WTC11 (cell line): ENCODE measurements around the gene NAALADL2. TPM values are rescaled to one million over a fixed set of nuclear protein-coding genes. Genes with fewer than 3 reads are reported as not detected.
"Not testable (repeated sequence)": the region's sequence is repeated elsewhere in the genome, so short reads cannot be mapped to it uniquely, and the experiment has no call there.

Source experiments
- ATAC-seq: fragments of 200-7000 bp; cut with Tn5 transposase; 2 replicates; pipeline ENCODE4 v1.10.0; 2021; ENCODE audit warnings: mild to moderate bottlenecking, moderate library complexity
- CTCF ChIA-PET: fragments of 300-600 bp; sonication (Branson Sonifier 250); formaldehyde crosslinking; loops from one replicate; lab custom pipeline; 2021; ENCODE audit warnings: antibody characterized with exemption; lab: Charles Lee
- POLR2A ChIA-PET: fragments of 350-600 bp; sonication (Branson Sonifier 250); formaldehyde crosslinking; loops from one replicate; lab custom pipeline; 2021; ENCODE audit warnings: antibody characterized with exemption; lab: Charles Lee
- DNase-seq: peaks from one replicate; pipeline ENCODE4 v3.0.0; 2021; ENCODE audit warnings: low spot score
- H3K27ac Mint-ChIP-seq: 2 replicates; pipeline ENCODE4 v1.8.0; 2021; ENCODE audit warnings: mixed read lengths
- H3K27me3 Mint-ChIP-seq: 2 replicates; pipeline ENCODE4 v1.8.0; 2021; ENCODE audit warnings: low read depth, mild to moderate bottlenecking, moderate library complexity, mixed read lengths
- H3K36me3 Mint-ChIP-seq: 2 replicates; pipeline ENCODE4 v1.8.0; 2021; ENCODE audit warnings: mixed read lengths
- H3K4me1 Mint-ChIP-seq: 2 replicates; pipeline ENCODE4 v1.8.0; 2022; ENCODE audit warnings: mixed read lengths
- H3K4me3 Mint-ChIP-seq: 2 replicates; pipeline ENCODE4 v1.8.0; 2021; ENCODE audit warnings: mild to moderate bottlenecking, moderate library complexity, mixed read lengths
- H3K9me3 Mint-ChIP-seq: 2 replicates; pipeline ENCODE4 v1.8.0; 2021; ENCODE audit warnings: mixed read lengths
- IRF2 ChIP-seq: sonication (generic); formaldehyde crosslinking; IDR thresholded peaks from 2 replicates; pipeline ENCODE4 v1.8.0; 2022; ENCODE audit warnings: low read depth, missing genetic modification reagents, borderline replicate concordance
- KAT7 ChIP-seq: sonication (generic); formaldehyde crosslinking; IDR thresholded peaks from 2 replicates; pipeline ENCODE4 v1.8.1; 2023; ENCODE audit warnings: missing genetic modification reagents, mild to moderate bottlenecking, borderline replicate concordance
- NFATC4 ChIP-seq: fragments of 250-450 bp; sonication (Bioruptor Pico); IDR thresholded peaks from 2 replicates; pipeline ENCODE4 v1.9.0; 2021; ENCODE audit warnings: mild to moderate bottlenecking
- NFYB ChIP-seq: sonication (generic); formaldehyde crosslinking; conservative IDR thresholded peaks from 2 replicates; pipeline ENCODE4 v1.8.0; 2022; ENCODE audit warnings: low read depth, missing genetic modification reagents
- NR1H2 ChIP-seq: sonication (generic); formaldehyde crosslinking; IDR thresholded peaks from 2 replicates; pipeline ENCODE4 v1.9.0; 2021; ENCODE audit warnings: mild to moderate bottlenecking, moderate library complexity, missing genetic modification reagents
- RORB ChIP-seq: fragments of 250-450 bp; sonication (Bioruptor Pico); IDR thresholded peaks from 2 replicates; pipeline ENCODE4 v1.9.0; 2021; ENCODE audit warnings: mild to moderate bottlenecking
- TEAD4 ChIP-seq: sonication (generic); formaldehyde crosslinking; IDR thresholded peaks from 2 replicates; pipeline ENCODE4 v1.8.0; 2022; ENCODE audit warnings: mild to moderate bottlenecking, missing genetic modification reagents
- TP53 ChIP-seq: sonication (generic); formaldehyde crosslinking; IDR thresholded peaks from 2 replicates; pipeline ENCODE4 v1.8.1; 2023; ENCODE audit warnings: mild to moderate bottlenecking, missing genetic modification reagents
- ZBTB21 ChIP-seq: sonication (generic); formaldehyde crosslinking; IDR thresholded peaks from 2 replicates; pipeline ENCODE4 v1.8.1; 2023; ENCODE audit warnings: mild to moderate bottlenecking, missing genetic modification reagents, borderline replicate concordance
- ZNF121 ChIP-seq: sonication (generic); formaldehyde crosslinking; IDR thresholded peaks from 2 replicates; pipeline ENCODE4 v1.8.0; 2023; ENCODE audit warnings: missing genetic modification reagents
- ZNF416 ChIP-seq: fragments of 250-450 bp; sonication (Bioruptor Pico); IDR thresholded peaks from 2 replicates; pipeline ENCODE4 v1.9.0; 2021; ENCODE audit warnings: mild to moderate bottlenecking, inconsistent platforms
- total RNA-seq: library from RNA; stranded (reverse); gene quantifications from 3 replicates; pipeline ENCODE4 v1.2.3, GENCODE V29; 2021
- TF ChIP-seq, protein P1 (sequence below): sonication (generic); formaldehyde crosslinking; IDR thresholded peaks from 2 replicates; pipeline ENCODE4 v1.8.0; 2023; ENCODE audit warnings: missing genetic modification reagents, mild to moderate bottlenecking, borderline replicate concordance
- TF ChIP-seq, protein P2 (sequence below): sonication (generic); formaldehyde crosslinking; IDR thresholded peaks from 2 replicates; pipeline ENCODE4 v1.8.1; 2023; ENCODE audit warnings: mild to moderate bottlenecking, missing genetic modification reagents
- TF ChIP-seq, protein P3 (sequence below): sonication (generic); formaldehyde crosslinking; IDR thresholded peaks from 2 replicates; pipeline ENCODE4 v1.8.1; 2022; ENCODE audit warnings: low read depth, mild to moderate bottlenecking, moderate library complexity, missing genetic modification reagents, borderline replicate concordance
- TF ChIP-seq, protein P4 (sequence below): sonication (generic); formaldehyde crosslinking; conservative IDR thresholded peaks from 2 replicates; pipeline ENCODE4 v1.8.1; 2022; ENCODE audit warnings: mild to moderate bottlenecking, missing genetic modification reagents
- TF ChIP-seq, protein P5 (sequence below): sonication (generic); formaldehyde crosslinking; IDR thresholded peaks from 2 replicates; pipeline ENCODE4 v1.8.1; 2023; ENCODE audit warnings: mild to moderate bottlenecking, missing genetic modification reagents
- TF ChIP-seq, protein P6 (sequence below): sonication (generic); formaldehyde crosslinking; IDR thresholded peaks from 2 replicates; pipeline ENCODE4 v1.8.1; 2022; ENCODE audit warnings: mild to moderate bottlenecking, missing genetic modification reagents, moderate library complexity, borderline replicate concordance

Gene NAALADL2
- total RNA-seq, 1 experiment from 2014 or later, result 1.2 TPM

DNA sequence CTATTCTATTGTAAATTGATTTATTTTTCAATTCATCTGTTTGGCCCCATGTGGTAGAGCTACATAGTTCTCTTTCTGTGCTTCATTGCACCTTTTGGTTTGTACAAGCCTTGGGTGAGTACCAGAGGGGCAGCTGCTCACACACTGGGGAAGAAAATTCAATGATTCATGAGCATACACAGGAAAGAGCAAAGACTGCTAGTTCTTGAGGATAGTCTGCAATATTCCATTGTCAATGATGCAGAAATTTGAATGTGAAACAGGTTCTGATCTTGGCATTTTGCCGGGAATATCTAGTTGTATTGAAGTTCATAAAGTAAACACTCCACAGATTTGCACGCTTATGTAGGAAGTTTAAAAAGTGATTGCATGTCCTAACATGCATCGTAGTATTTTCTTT is 304.6 kb downstream of the NAALADL2 start:
- CTCF ChIA-PET, result no interaction called here
- no peaks in the 10 kb centered on the region for H3K36me3 Mint-ChIP-seq
- POLR2A ChIA-PET, result no interaction called here
- H3K27ac Mint-ChIP-seq, result 0 out of 2 replicates have a peak overlapping the region, but pooled peaks have one; percentile 38
- no peak overlapping the region for H3K4me3 Mint-ChIP-seq
- no peaks in the 10 kb centered on the region for H3K4me1 Mint-ChIP-seq
- ATAC-seq (no peak), DNase-seq (no peak)
- no peaks in the 10 kb centered on the region for H3K9me3 Mint-ChIP-seq
- TF ChIP-seq, protein P1, sequence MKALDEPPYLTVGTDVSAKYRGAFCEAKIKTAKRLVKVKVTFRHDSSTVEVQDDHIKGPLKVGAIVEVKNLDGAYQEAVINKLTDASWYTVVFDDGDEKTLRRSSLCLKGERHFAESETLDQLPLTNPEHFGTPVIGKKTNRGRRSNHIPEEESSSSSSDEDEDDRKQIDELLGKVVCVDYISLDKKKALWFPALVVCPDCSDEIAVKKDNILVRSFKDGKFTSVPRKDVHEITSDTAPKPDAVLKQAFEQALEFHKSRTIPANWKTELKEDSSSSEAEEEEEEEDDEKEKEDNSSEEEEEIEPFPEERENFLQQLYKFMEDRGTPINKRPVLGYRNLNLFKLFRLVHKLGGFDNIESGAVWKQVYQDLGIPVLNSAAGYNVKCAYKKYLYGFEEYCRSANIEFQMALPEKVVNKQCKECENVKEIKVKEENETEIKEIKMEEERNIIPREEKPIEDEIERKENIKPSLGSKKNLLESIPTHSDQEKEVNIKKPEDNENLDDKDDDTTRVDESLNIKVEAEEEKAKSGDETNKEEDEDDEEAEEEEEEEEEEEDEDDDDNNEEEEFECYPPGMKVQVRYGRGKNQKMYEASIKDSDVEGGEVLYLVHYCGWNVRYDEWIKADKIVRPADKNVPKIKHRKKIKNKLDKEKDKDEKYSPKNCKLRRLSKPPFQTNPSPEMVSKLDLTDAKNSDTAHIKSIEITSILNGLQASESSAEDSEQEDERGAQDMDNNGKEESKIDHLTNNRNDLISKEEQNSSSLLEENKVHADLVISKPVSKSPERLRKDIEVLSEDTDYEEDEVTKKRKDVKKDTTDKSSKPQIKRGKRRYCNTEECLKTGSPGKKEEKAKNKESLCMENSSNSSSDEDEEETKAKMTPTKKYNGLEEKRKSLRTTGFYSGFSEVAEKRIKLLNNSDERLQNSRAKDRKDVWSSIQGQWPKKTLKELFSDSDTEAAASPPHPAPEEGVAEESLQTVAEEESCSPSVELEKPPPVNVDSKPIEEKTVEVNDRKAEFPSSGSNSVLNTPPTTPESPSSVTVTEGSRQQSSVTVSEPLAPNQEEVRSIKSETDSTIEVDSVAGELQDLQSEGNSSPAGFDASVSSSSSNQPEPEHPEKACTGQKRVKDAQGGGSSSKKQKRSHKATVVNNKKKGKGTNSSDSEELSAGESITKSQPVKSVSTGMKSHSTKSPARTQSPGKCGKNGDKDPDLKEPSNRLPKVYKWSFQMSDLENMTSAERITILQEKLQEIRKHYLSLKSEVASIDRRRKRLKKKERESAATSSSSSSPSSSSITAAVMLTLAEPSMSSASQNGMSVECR (CRISPR knock-in tag), result no peak
- H3K27me3 Mint-ChIP-seq, result no peaks in the 10 kb centered on the region

DNA sequence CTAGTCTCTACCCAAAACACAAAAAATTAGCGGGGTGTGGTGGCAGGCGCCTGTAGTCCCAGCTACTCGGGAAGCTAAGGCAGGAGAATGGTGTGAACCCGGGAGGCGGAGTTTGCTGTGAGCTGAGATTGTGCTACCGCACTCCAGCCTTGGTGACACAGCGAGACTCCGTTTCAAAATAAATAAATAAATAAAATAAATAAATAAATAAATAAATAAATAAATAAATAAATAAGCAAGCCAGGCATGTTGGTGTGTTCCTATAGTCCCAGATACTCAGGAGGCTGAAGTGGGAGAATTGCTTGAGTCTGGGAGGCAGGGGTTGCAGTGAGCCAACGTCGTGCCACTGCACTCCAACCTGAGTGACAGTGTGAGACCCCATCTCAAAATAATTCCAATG is 314.0 kb downstream of the NAALADL2 start:
- H3K4me3 Mint-ChIP-seq, CTCF ChIA-PET, H3K36me3 Mint-ChIP-seq, POLR2A ChIA-PET, DNase-seq, H3K27me3 Mint-ChIP-seq, H3K9me3 Mint-ChIP-seq, ATAC-seq, H3K4me1 Mint-ChIP-seq, H3K27ac Mint-ChIP-seq: not testable (repeated sequence)

DNA sequence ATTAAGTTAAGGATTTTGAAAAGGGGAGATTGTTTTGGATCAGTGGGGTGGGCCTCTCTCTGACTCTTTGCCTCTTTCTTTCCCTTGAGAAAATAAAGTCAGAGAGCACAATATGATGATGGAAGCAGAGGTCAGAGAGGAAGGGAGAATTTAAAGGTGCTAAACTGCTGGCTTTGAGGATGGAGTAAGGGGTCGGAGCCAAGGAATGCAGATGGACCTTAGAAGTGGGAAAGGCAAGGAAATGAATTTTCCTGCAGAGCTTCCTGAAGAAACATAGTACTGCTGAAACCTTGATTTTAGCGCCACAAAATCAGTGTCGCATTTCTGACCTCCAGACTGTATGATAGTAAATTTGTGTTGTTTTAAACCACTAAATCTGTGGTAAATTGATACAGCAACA is 317.4 kb downstream of the NAALADL2 start:
- Mint-ChIP-seq H3K4me3 (no peak overlapping the region), H3K4me1 (peaks cover 8% of the 10 kb centered on the region), H3K27ac (no peak overlapping the region), H3K9me3 (no peaks in the 10 kb centered on the region), H3K27me3 (no peaks in the 10 kb centered on the region), H3K36me3 (no peaks in the 10 kb centered on the region)
- DNase-seq (no peak), ATAC-seq (no peak)
- ChIA-PET CTCF (interaction anchor here (1.2 kb wide), 1 partner anchor 12 kb away, joined by 3 read pairs; no protein-coding TSS in a partner anchor), POLR2A (no interaction called here)
- TF ChIP-seq, protein P2, sequence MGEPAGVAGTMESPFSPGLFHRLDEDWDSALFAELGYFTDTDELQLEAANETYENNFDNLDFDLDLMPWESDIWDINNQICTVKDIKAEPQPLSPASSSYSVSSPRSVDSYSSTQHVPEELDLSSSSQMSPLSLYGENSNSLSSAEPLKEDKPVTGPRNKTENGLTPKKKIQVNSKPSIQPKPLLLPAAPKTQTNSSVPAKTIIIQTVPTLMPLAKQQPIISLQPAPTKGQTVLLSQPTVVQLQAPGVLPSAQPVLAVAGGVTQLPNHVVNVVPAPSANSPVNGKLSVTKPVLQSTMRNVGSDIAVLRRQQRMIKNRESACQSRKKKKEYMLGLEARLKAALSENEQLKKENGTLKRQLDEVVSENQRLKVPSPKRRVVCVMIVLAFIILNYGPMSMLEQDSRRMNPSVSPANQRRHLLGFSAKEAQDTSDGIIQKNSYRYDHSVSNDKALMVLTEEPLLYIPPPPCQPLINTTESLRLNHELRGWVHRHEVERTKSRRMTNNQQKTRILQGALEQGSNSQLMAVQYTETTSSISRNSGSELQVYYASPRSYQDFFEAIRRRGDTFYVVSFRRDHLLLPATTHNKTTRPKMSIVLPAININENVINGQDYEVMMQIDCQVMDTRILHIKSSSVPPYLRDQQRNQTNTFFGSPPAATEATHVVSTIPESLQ (CRISPR knock-in tag), result no peak
- TF ChIP-seq IRF2 (CRISPR knock-in tag) (no peak), RORB (CRISPR knock-in tag) (no peak), NR1H2 (no peak), TP53 (CRISPR knock-in tag) (no peak), ZNF121 (CRISPR knock-in tag) (no peak), KAT7 (CRISPR knock-in tag) (no peak), NFATC4 (CRISPR knock-in tag) (no peak), ZBTB21 (CRISPR knock-in tag) (no peak)
- TF ChIP-seq, protein P3, sequence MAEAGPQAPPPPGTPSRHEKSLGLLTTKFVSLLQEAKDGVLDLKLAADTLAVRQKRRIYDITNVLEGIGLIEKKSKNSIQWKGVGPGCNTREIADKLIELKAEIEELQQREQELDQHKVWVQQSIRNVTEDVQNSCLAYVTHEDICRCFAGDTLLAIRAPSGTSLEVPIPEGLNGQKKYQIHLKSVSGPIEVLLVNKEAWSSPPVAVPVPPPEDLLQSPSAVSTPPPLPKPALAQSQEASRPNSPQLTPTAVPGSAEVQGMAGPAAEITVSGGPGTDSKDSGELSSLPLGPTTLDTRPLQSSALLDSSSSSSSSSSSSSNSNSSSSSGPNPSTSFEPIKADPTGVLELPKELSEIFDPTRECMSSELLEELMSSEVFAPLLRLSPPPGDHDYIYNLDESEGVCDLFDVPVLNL, result no peak

DNA sequence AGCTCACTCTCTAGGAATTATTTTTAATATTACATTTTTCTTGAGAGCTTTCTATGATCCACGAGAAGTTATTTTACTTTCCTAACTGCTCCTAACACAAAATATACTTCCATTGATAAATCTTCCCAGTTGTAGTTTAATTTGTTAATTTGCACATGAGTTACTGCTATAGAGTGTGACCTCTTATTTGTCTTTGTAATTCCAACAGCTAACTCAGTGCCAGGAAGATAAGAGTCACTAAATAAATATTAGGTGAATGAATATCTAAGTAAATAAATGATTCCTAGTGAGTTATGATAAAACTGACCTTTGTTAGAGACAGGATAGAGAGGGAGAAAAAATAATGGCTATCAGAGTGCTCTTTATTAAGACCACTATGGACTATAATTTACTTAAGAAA is 319.9 kb downstream of the NAALADL2 start:
- H3K36me3 Mint-ChIP-seq, result no peaks in the 10 kb centered on the region
- POLR2A ChIA-PET, result no interaction called here
- H3K27me3 Mint-ChIP-seq, result no peaks in the 10 kb centered on the region
- H3K4me1 Mint-ChIP-seq, result peaks cover 8% of the 10 kb centered on the region
- no peak overlapping the region for H3K27ac Mint-ChIP-seq
- no peak for ATAC-seq
- no peaks in the 10 kb centered on the region for H3K9me3 Mint-ChIP-seq
- CTCF ChIA-PET, result no interaction called here
- no peak for DNase-seq
- H3K4me3 Mint-ChIP-seq, result no peak overlapping the region
- TF ChIP-seq ZNF416 (CRISPR knock-in tag) (no peak), NFATC4 (CRISPR knock-in tag) (no peak), ZBTB21 (CRISPR knock-in tag) (no peak), NFYB (no peak), TEAD4 (CRISPR knock-in tag) (no peak)
- TF ChIP-seq, protein P4, sequence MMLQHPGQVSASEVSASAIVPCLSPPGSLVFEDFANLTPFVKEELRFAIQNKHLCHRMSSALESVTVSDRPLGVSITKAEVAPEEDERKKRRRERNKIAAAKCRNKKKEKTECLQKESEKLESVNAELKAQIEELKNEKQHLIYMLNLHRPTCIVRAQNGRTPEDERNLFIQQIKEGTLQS (CRISPR knock-in tag), result no peak
- TF ChIP-seq, protein P5, sequence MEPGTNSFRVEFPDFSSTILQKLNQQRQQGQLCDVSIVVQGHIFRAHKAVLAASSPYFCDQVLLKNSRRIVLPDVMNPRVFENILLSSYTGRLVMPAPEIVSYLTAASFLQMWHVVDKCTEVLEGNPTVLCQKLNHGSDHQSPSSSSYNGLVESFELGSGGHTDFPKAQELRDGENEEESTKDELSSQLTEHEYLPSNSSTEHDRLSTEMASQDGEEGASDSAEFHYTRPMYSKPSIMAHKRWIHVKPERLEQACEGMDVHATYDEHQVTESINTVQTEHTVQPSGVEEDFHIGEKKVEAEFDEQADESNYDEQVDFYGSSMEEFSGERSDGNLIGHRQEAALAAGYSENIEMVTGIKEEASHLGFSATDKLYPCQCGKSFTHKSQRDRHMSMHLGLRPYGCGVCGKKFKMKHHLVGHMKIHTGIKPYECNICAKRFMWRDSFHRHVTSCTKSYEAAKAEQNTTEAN, result no peak
- TF ChIP-seq, protein P2 (CRISPR knock-in tag), result no peak
- TF ChIP-seq, protein P6, sequence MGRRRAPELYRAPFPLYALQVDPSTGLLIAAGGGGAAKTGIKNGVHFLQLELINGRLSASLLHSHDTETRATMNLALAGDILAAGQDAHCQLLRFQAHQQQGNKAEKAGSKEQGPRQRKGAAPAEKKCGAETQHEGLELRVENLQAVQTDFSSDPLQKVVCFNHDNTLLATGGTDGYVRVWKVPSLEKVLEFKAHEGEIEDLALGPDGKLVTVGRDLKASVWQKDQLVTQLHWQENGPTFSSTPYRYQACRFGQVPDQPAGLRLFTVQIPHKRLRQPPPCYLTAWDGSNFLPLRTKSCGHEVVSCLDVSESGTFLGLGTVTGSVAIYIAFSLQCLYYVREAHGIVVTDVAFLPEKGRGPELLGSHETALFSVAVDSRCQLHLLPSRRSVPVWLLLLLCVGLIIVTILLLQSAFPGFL, result no peak
